Measurements from ENCODE around the gene GTPBP3.
"Not testable (repeated sequence)": the region's sequence is repeated elsewhere in the genome, so short reads cannot be mapped to it uniquely, and the experiment has no call there.

The GTPBP3 gene, protein sequence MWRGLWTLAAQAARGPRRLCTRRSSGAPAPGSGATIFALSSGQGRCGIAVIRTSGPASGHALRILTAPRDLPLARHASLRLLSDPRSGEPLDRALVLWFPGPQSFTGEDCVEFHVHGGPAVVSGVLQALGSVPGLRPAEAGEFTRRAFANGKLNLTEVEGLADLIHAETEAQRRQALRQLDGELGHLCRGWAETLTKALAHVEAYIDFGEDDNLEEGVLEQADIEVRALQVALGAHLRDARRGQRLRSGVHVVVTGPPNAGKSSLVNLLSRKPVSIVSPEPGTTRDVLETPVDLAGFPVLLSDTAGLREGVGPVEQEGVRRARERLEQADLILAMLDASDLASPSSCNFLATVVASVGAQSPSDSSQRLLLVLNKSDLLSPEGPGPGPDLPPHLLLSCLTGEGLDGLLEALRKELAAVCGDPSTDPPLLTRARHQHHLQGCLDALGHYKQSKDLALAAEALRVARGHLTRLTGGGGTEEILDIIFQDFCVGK

GRCh38 chr19:17336872-17337674 is at the start of gene GTPBP3:
Gene GTPBP3 (plus strand): TSS chr19:17337553. CDS start chr19:17337612, 59 bp downstream.
- Histone ChIP-seq H3K36me3 (peaks cover 32% of the 10 kb centered on the region), H3K9me3 (ENCODE audit: severe bottlenecking) (no peaks in the 10 kb centered on the region), H3K4me3 (ENCODE audit: low read depth, low read length) (peak within 1 kb of the TSS; percentile 87), H3K27me3 (ENCODE audit: insufficient read depth, low read depth, severe bottlenecking) (no peaks in the 10 kb centered on the region), H3K27ac (peak within 1 kb of the TSS; percentile 70)
- DNase-seq, result peak; percentile 98
- TF ChIP-seq, protein P1, sequence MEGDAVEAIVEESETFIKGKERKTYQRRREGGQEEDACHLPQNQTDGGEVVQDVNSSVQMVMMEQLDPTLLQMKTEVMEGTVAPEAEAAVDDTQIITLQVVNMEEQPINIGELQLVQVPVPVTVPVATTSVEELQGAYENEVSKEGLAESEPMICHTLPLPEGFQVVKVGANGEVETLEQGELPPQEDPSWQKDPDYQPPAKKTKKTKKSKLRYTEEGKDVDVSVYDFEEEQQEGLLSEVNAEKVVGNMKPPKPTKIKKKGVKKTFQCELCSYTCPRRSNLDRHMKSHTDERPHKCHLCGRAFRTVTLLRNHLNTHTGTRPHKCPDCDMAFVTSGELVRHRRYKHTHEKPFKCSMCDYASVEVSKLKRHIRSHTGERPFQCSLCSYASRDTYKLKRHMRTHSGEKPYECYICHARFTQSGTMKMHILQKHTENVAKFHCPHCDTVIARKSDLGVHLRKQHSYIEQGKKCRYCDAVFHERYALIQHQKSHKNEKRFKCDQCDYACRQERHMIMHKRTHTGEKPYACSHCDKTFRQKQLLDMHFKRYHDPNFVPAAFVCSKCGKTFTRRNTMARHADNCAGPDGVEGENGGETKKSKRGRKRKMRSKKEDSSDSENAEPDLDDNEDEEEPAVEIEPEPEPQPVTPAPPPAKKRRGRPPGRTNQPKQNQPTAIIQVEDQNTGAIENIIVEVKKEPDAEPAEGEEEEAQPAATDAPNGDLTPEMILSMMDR (IDR thresholded peaks at IDR 0.05; ENCODE audit: low read depth, low read length), result no peak

DNA sequence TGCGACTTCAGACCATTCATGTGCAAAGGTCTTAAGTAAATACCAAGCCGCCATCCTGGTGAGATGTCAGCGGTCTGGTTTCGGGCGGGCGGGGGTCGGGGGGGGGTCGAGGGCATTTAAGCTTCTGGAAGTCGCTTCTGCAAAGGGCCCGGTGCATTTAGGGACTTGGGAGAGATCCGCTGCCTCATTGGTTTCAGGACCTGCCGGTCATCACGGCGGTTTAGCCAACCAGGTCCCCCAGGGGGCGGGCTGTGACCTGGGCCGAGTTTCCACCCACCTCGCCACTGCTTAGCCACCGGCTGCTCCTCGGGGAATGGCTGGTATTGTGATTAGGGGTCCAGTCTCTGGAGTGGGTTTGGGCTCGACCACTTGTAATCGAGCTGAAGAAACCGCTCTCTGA is 47.9 kb upstream of the GTPBP3 start:
- Histone ChIP-seq H3K27me3 (ENCODE audit: insufficient read depth, low read depth, severe bottlenecking) (no peaks in the 10 kb centered on the region), H3K27ac (no peak overlapping the region), H3K4me3 (ENCODE audit: low read depth, low read length) (no peak overlapping the region), H3K36me3 (peaks cover 22% of the 10 kb centered on the region), H3K9me3 (ENCODE audit: severe bottlenecking) (peaks cover 6% of the 10 kb centered on the region)
- peak; percentile 55 for DNase-seq
- TF ChIP-seq, protein P1 (IDR thresholded peaks at IDR 0.05; ENCODE audit: low read depth, low read length), result no peak

DNA sequence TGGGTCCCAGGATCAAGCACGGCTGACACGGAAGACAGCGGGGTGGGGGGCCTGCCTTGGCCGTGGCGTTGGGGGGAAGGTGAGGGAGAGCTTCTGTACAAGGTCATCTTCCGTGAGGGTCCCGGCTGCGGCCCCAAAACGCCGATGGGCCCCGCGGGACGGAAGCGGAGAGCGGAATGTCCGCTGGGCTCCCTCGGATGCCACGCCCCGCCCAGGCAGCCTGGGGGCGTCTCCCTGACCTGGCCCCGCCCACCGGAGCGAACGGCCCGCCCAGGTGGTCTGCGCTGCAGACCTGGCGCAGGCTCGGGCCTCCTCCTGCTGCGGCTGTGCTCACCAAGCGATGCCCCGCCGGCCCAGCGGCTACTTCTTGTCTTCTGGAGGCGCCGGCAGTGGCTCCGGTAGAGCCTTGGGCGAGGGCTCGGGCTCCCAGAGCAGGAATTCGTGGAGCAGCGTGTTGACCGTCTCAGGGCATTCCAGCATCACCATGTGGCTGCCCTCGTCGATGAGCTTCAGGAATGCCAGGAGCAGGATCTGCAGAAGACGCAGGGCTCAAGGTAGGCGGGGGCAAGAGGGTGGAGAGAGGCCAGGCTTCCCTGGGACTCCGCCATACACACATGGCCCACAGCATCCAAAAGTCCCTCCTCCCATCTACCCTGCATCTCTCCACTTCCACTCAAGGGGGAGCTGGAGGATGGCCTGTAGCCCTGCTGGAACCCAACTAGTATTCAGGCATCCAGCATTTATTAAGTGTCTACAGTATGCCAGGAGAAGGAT is 44.9 kb upstream of the GTPBP3 start:
- TF ChIP-seq, protein P1 (IDR thresholded peaks at IDR 0.05; ENCODE audit: low read depth, low read length), result peak; percentile 57
- DNase-seq, result peak; percentile 48
- Histone ChIP-seq H3K27ac (no peak overlapping the region), H3K27me3 (ENCODE audit: insufficient read depth, low read depth, severe bottlenecking) (no peaks in the 10 kb centered on the region), H3K36me3 (peaks cover 28% of the 10 kb centered on the region), H3K4me3 (ENCODE audit: low read depth, low read length) (no peak overlapping the region), H3K9me3 (ENCODE audit: severe bottlenecking) (no peaks in the 10 kb centered on the region)

DNA sequence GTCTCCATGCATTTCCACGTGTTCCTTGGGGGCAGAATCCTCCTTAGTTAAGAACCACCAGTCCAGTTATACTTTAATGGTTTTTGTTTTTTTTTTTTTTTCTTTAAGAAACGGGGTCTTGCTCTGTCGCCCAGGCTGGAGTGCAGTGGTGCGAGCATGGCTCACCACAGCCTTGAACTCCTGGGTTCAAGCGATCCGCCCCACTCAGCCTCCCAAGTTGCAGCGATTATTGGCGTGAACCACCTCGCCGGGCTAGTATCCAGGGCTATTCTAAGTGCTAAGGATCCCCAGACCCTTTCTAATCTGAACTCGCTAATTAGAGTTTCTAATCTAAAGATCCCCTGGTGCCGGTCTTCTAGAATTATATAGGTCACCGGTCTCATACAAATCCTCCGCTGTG is 43.7 kb upstream of the GTPBP3 start:
- Histone ChIP-seq H3K27me3 (ENCODE audit: insufficient read depth, low read depth, severe bottlenecking) (no peaks in the 10 kb centered on the region), H3K4me3 (ENCODE audit: low read depth, low read length) (no peak overlapping the region), H3K36me3 (peaks cover 34% of the 10 kb centered on the region), H3K27ac (no peak overlapping the region), H3K9me3 (ENCODE audit: severe bottlenecking) (peaks cover 6% of the 10 kb centered on the region)
- no peak for DNase-seq
- TF ChIP-seq, protein P1 (IDR thresholded peaks at IDR 0.05; ENCODE audit: low read depth, low read length), result no peak

- Histone ChIP-seq H3K27ac (no peak overlapping the region), H3K27me3 (ENCODE audit: insufficient read depth, low read depth, severe bottlenecking) (no peaks in the 10 kb centered on the region), H3K9me3 (ENCODE audit: severe bottlenecking) (peaks cover 6% of the 10 kb centered on the region), H3K4me3 (ENCODE audit: low read depth, low read length) (no peak overlapping the region), H3K36me3 (peaks cover 39% of the 10 kb centered on the region)
- peak; percentile 49 for DNase-seq
- TF ChIP-seq, protein P1 (IDR thresholded peaks at IDR 0.05; ENCODE audit: low read depth, low read length), result no peak
These were observed 43.1 kb upstream of the GTPBP3 start for GRCh38 chr19:17294051-17294891.

DNA sequence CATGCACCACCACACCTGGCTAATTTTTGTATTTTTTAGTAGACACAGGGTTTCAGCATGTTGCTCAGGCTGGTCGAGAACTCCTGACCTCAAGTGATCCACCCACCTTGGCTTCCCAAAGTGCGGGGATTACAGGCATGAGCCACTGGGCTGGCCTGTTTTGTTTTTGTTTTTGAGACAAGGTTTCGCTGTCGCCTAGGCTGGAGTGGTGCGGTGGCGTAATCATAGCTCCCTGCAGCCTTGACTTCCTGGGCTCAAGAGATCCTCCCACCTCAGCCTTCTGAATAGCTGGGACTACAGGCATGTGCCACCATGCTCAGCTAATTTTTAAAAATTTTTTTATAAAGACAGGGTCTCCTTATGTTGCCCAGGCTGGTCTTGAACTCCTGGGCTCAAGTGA is 41.8 kb upstream of the GTPBP3 start:
- H3K9me3 ChIP-seq (ENCODE audit: severe bottlenecking); H3K27ac ChIP-seq; DNase-seq; H3K4me3 ChIP-seq (ENCODE audit: low read depth, low read length); H3K27me3 ChIP-seq (ENCODE audit: insufficient read depth, low read depth, severe bottlenecking): not testable (repeated sequence)
- peaks cover 45% of the 10 kb centered on the region for H3K36me3 ChIP-seq

Data from WERI-Rb-1 (cell line).